ENCODE measurements around the gene CFAP119.

Gene CFAP119

DNA sequence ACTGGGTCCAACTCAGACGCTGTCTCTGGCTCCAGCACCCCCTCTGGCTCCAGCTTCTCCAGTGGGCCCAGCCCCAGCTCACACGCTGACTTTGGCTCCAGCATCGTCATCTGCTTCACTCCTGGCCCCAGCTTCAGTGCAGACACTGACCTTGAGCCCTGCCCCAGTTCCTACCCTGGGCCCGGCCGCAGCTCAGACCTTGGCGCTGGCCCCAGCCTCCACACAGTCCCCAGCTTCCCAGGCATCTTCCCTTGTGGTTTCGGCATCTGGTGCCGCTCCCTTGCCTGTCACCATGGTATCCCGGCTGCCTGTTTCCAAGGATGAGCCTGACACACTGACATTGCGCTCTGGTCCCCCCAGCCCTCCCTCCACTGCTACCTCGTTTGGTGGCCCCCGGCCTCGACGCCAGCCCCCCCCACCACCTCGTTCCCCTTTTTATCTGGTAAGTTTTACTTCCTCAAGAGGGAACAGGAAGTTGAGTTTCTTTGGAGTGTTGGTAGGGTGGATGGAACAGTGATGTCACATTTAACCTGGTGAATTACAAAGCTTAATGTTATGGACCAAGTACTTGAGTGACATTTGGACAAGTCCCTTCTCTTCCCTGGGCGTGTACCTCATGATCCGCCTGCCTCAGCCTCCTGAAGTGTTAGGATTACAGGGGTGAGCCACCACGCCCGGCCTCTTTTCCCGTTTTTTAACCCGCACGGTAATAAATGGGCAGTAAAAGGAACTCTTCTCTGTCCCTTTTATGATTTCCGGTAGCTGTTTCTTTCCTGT is 37.0 kb downstream of the CFAP119 start:
- TF ChIP-seq CTCF (IDR thresholded peaks at IDR 0.05) = no peak
- no peak overlapping the region for H3K4me3 ChIP-seq
- peak overlapping the region in 1 of 2 donors; percentile 35 for H3K27ac ChIP-seq
- no peak for DNase-seq (ENCODE audit: low spot score)

- Histone ChIP-seq H3K4me3 (no peak overlapping the region), H3K27ac (no peak overlapping the region)
- no peak for TF ChIP-seq CTCF (IDR thresholded peaks at IDR 0.05)
- no peak for DNase-seq (ENCODE audit: low spot score)
Observed at GRCh38 chr16:30723725-30724355, 38.0 kb downstream of the CFAP119 start.

DNA sequence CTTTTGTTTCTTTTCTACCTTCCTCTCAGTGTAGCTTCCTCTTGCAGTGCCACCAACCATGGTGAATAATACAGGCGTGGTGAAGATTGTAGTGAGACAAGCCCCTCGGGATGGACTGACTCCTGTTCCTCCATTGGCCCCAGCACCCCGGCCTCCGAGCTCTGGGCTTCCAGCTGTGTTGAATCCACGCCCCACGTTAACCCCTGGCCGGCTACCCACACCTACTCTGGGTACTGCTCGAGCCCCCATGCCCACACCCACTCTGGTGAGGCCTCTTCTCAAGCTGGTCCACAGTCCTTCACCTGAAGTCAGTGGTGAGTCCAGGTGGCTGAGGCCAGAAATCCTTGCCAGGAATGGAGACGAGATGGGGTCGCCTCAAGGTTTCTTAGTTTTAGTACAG is 38.9 kb downstream of the CFAP119 start:
- TF ChIP-seq CTCF (IDR thresholded peaks at IDR 0.05) = no peak
- DNase-seq (ENCODE audit: low spot score) = no peak
- Histone ChIP-seq H3K4me3 (no peak overlapping the region), H3K27ac (no peak overlapping the region)

DNA sequence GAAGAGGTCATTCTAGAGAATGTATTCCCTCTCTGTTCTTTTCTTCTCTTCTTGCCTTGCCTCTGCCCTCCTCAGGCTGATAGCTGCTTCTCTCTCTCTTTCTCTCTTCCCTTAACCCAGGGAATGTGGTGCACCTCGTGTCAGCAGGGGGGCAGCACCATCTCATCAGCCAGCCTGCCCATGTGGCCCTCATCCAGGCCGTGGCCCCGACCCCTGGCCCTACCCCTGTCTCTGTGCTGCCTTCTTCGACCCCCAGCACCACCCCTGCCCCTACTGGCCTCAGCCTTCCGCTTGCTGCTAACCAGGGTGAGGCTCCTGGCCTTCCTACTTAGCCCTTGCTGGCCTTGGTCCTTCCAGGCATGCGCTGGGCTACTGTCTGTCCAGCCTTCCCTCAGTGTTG is 39.4 kb downstream of the CFAP119 start:
- Histone ChIP-seq H3K4me3 (no peak overlapping the region), H3K27ac (no peak overlapping the region)
- DNase-seq (ENCODE audit: low spot score) = no peak
- no peak for TF ChIP-seq CTCF (IDR thresholded peaks at IDR 0.05)

- no peak for TF ChIP-seq CTCF (IDR thresholded peaks at IDR 0.05)
- no peak overlapping the region for H3K4me3 ChIP-seq
- no peak for DNase-seq (ENCODE audit: low spot score)
- H3K27ac ChIP-seq = no peak overlapping the region
Observed at GRCh38 chr16:30721606-30722005, 40.3 kb downstream of the CFAP119 start.

GRCh38 chr16:30721167-30721566 is 40.7 kb downstream of the CFAP119 start:
- no peak for TF ChIP-seq CTCF (IDR thresholded peaks at IDR 0.05)
- H3K27ac ChIP-seq = no peak overlapping the region
- DNase-seq (ENCODE audit: low spot score) = no peak

GRCh38 chr16:30720694-30721093 is 41.2 kb downstream of the CFAP119 start:
- no peak for TF ChIP-seq CTCF (IDR thresholded peaks at IDR 0.05)
- H3K4me3 ChIP-seq = no peak overlapping the region
- DNase-seq (ENCODE audit: low spot score) = no peak
- H3K27ac ChIP-seq = no peak overlapping the region

More at GRCh38 chr16:30721167-30721566, 40.7 kb downstream of the CFAP119 start:
- no peak overlapping the region for H3K4me3 ChIP-seq

Data from coronary artery (tissue), 2 donors.